ENCODE results near the gene ASB18. TPM values are rescaled to one million over a fixed set of nuclear protein-coding genes. Genes with fewer than 3 reads are reported as not detected.

The ASB18 gene
- total and polyA plus RNA-seq, 2 of the 4 experiments (the other 2 are of a cell fraction): not detected

DNA sequence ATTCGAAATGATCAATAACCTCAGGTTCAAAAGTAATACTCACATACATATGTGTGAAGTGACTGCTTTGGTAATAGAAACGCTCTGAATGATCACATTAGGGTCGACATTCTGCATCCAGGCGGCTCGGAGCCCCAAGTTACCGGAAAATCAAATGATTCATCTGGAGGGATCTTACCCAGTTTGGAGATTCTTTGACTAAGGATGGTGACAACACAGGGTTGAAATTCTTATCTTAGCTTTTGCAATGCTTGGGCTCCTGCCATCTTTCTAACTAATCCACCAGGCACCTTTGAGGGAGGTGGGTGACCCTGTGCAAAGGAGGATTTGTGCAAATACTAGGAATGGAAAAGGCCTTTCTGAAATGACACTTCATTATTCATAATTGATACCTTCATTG is 106.8 kb downstream of the ASB18 start:
- Histone ChIP-seq H3K4me1 (ENCODE audit: control insufficient read depth, insufficient read depth, low read length) (no peaks in the 10 kb centered on the region), H3K9me3 (ENCODE audit: control insufficient read depth, insufficient read depth, low read length) (peaks cover 2% of the 10 kb centered on the region), H3K9me1 (ENCODE audit: insufficient read depth, low read length) (no peaks in the 10 kb centered on the region), H3K27ac (ENCODE audit: insufficient read depth, low read length) (no peak overlapping the region), H2AK9ac (replicated peaks; ENCODE audit: low read depth, low read length, poor library complexity) (no peak overlapping the region), H3K79me1 (ENCODE audit: low read depth in 1 of 2, low read length in 2 of 2) (no peaks in the 10 kb centered on the region), H2BK120ac (ENCODE audit: low read depth, low read length) (no peak overlapping the region), H3K23ac (ENCODE audit: low read depth, low read length) (no peak overlapping the region), H3K36me3 (ENCODE audit: control insufficient read depth, insufficient read depth, low read length) (no peaks in the 10 kb centered on the region), H3K56ac (ENCODE audit: extremely low read depth, insufficient read depth, low read length) (no peak overlapping the region), H4K20me1 (ENCODE audit: insufficient read depth, low read length) (no peaks in the 10 kb centered on the region), H3K9ac (ENCODE audit: low read depth, low read length) (no peak overlapping the region), H2AK5ac (ENCODE audit: low read depth, low read length) (no peak overlapping the region), H2AFZ (replicated peaks; ENCODE audit: low read length, poor library complexity) (no peak overlapping the region), H2BK15ac (ENCODE audit: low read depth, low read length) (no peak overlapping the region), H3K27me3 (ENCODE audit: control insufficient read depth, insufficient read depth, low read length) (peaks cover 67% of the 10 kb centered on the region), H4K8ac (ENCODE audit: low read depth in 2 of 2, low read length in 2 of 2) (no peak overlapping the region), H3K4ac (ENCODE audit: low read depth, low read length) (no peak overlapping the region), H4K91ac (ENCODE audit: insufficient read depth, low read depth, low read length) (no peak overlapping the region), H3K4me3 (ENCODE audit: insufficient read depth, low read depth, low read length) (no peak overlapping the region), H4K5ac (ENCODE audit: low read depth, low read length) (no peak overlapping the region), H3K18ac (ENCODE audit: low read depth, low read length) (no peak overlapping the region), H3K4me2 (ENCODE audit: low read depth, low read length) (no peak overlapping the region), H3K14ac (replicated peaks; ENCODE audit: low read depth, low read length) (no peak overlapping the region), H2BK20ac (ENCODE audit: low read depth, low read length) (no peak overlapping the region), H2BK5ac (ENCODE audit: low read depth, low read length, poor library complexity, severe bottlenecking) (no peak overlapping the region)
- ChIA-PET CTCF (no interaction called here), POLR2A (ENCODE audit: unreplicated experiment) (no interaction called here)
- TF ChIP-seq, protein P1, sequence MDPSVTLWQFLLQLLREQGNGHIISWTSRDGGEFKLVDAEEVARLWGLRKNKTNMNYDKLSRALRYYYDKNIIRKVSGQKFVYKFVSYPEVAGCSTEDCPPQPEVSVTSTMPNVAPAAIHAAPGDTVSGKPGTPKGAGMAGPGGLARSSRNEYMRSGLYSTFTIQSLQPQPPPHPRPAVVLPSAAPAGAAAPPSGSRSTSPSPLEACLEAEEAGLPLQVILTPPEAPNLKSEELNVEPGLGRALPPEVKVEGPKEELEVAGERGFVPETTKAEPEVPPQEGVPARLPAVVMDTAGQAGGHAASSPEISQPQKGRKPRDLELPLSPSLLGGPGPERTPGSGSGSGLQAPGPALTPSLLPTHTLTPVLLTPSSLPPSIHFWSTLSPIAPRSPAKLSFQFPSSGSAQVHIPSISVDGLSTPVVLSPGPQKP (IDR thresholded peaks at IDR 0.05; ENCODE audit: borderline replicate concordance, low read depth, low read length): no peak
- no peak for TF ChIP-seq MAFK (IDR thresholded peaks at IDR 0.05; ENCODE audit: low read depth, low read length)
- TF ChIP-seq, protein P2, sequence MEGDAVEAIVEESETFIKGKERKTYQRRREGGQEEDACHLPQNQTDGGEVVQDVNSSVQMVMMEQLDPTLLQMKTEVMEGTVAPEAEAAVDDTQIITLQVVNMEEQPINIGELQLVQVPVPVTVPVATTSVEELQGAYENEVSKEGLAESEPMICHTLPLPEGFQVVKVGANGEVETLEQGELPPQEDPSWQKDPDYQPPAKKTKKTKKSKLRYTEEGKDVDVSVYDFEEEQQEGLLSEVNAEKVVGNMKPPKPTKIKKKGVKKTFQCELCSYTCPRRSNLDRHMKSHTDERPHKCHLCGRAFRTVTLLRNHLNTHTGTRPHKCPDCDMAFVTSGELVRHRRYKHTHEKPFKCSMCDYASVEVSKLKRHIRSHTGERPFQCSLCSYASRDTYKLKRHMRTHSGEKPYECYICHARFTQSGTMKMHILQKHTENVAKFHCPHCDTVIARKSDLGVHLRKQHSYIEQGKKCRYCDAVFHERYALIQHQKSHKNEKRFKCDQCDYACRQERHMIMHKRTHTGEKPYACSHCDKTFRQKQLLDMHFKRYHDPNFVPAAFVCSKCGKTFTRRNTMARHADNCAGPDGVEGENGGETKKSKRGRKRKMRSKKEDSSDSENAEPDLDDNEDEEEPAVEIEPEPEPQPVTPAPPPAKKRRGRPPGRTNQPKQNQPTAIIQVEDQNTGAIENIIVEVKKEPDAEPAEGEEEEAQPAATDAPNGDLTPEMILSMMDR (conservative IDR thresholded peaks at IDR 0.05; ENCODE audit: low read depth, low read length): no peak
- no peak for TF ChIP-seq CEBPB (IDR thresholded peaks at IDR 0.05; ENCODE audit: low read depth, low read length)
- TF ChIP-seq POLR2A (IDR thresholded peaks at IDR 0.05; ENCODE audit: low read depth, low read length): no peak
- no peak for TF ChIP-seq NFE2L2 (IDR thresholded peaks at IDR 0.05; ENCODE audit: low read depth, low read length)
- no peak for TF ChIP-seq RFX5 (IDR thresholded peaks at IDR 0.05; ENCODE audit: low read depth, low read length)
- no peak for TF ChIP-seq MXI1 (IDR thresholded peaks at IDR 0.05; ENCODE audit: borderline replicate concordance, low read depth, low read length)
- TF ChIP-seq RCOR1 (IDR thresholded peaks at IDR 0.05; ENCODE audit: insufficient replicate concordance, low read length): no peak
- no peak for TF ChIP-seq FOS (IDR thresholded peaks at IDR 0.05; ENCODE audit: low read depth, low read length)
- TF ChIP-seq, protein P3, sequence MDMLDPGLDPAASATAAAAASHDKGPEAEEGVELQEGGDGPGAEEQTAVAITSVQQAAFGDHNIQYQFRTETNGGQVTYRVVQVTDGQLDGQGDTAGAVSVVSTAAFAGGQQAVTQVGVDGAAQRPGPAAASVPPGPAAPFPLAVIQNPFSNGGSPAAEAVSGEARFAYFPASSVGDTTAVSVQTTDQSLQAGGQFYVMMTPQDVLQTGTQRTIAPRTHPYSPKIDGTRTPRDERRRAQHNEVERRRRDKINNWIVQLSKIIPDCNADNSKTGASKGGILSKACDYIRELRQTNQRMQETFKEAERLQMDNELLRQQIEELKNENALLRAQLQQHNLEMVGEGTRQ (IDR thresholded peaks at IDR 0.05; ENCODE audit: low read depth, low read length): no peak
- no peak for TF ChIP-seq BHLHE40 (IDR thresholded peaks at IDR 0.05; ENCODE audit: low read depth, low read length)
- no peak for TF ChIP-seq RAD21 (IDR thresholded peaks at IDR 0.05; ENCODE audit: low read length)
- TF ChIP-seq MAZ (IDR thresholded peaks at IDR 0.05; ENCODE audit: borderline replicate concordance, low read depth, low read length): no peak
- dilution Hi-C loops (cut with HindIII; ENCODE audit: low sequenced_read_pairs, unreplicated experiment): no loop called here
- no CpG with 5 or more reads among the region's 6 CpGs for WGBS, 2 experiments (ENCODE audit: extremely low coverage in 2 of 2, insufficient read length in 1 of 2)
- intact Hi-C loops (cut with micrococcal nuclease): no loop called here
- BruUV-seq (replicated peaks): no TSS peak
- ATAC-seq (ENCODE audit: low read depth): no peak
- in situ Hi-C loops (cut with MboI; ENCODE audit: low sequenced_read_pairs): loop anchor here (25.0 kb wide), 1 partner anchor 545 kb away; no protein-coding TSS in a partner anchor
- no peak for DNase-seq
